ENCODE measurements around the gene ENO4.

ENO4 gene

GRCh38 chr10:116815641-116816415, 33.5 kb upstream of the ENO4 start:
- TF ChIP-seq CTCF (IDR thresholded peaks at IDR 0.05; ENCODE audit: extremely low read depth, insufficient read depth, missing control alignments) = no peak
- in situ Hi-C loops (cut with MboI; ENCODE audit: low pct_unique_long_range_greater_than_20kb, low sequenced_read_pairs, unreplicated experiment) = no loop called here
- DNase-seq (ENCODE audit: low spot score) = no peak

GRCh38 chr10:116817178-116817577, 32.1 kb upstream of the ENO4 start:
- in situ Hi-C loops (cut with MboI; ENCODE audit: low pct_unique_long_range_greater_than_20kb, low sequenced_read_pairs, unreplicated experiment) = no loop called here
- no peak for DNase-seq (ENCODE audit: low spot score)
- no peak for TF ChIP-seq CTCF (IDR thresholded peaks at IDR 0.05; ENCODE audit: extremely low read depth, insufficient read depth, missing control alignments)

- DNase-seq (ENCODE audit: low spot score) = no peak
- in situ Hi-C loops (cut with MboI; ENCODE audit: low pct_unique_long_range_greater_than_20kb, low sequenced_read_pairs, unreplicated experiment) = no loop called here
- TF ChIP-seq CTCF (IDR thresholded peaks at IDR 0.05; ENCODE audit: extremely low read depth, insufficient read depth, missing control alignments) = no peak
Measured at GRCh38 chr10:116817780-116818343, 31.4 kb upstream of the ENO4 start.

- in situ Hi-C loops (cut with MboI; ENCODE audit: low pct_unique_long_range_greater_than_20kb, low sequenced_read_pairs, unreplicated experiment) = no loop called here
Measured at GRCh38 chr10:116819999-116820677, 29.2 kb upstream of the ENO4 start.

GRCh38 chr10:116825901-116826300, 23.4 kb upstream of the ENO4 start:
- in situ Hi-C loops (cut with MboI; ENCODE audit: low pct_unique_long_range_greater_than_20kb, low sequenced_read_pairs, unreplicated experiment) = no loop called here
- TF ChIP-seq CTCF (IDR thresholded peaks at IDR 0.05; ENCODE audit: extremely low read depth, insufficient read depth, missing control alignments) = no peak

More at GRCh38 chr10:116819999-116820677, 29.2 kb upstream of the ENO4 start:
- DNase-seq (ENCODE audit: low spot score) = no peak
- TF ChIP-seq CTCF (IDR thresholded peaks at IDR 0.05; ENCODE audit: extremely low read depth, insufficient read depth, missing control alignments) = no peak

GRCh38 chr10:116826803-116827202, 22.5 kb upstream of the ENO4 start:
- DNase-seq (ENCODE audit: low spot score) = no peak
- in situ Hi-C loops (cut with MboI; ENCODE audit: low pct_unique_long_range_greater_than_20kb, low sequenced_read_pairs, unreplicated experiment) = no loop called here

More at GRCh38 chr10:116825901-116826300, 23.4 kb upstream of the ENO4 start:
- no peak for DNase-seq (ENCODE audit: low spot score)

More at GRCh38 chr10:116826803-116827202, 22.5 kb upstream of the ENO4 start:
- no peak for TF ChIP-seq CTCF (IDR thresholded peaks at IDR 0.05; ENCODE audit: extremely low read depth, insufficient read depth, missing control alignments)

Measured in GM13977 (cell line).